H1 (cell line): ENCODE data around the gene GRIK4. TPM values are rescaled to one million over a fixed set of nuclear protein-coding genes. Genes with fewer than 3 reads are reported as not detected.

Source experiments
- CTCF ChIA-PET: fragments of 300-600 bp; sonication (Branson Sonifier 250); formaldehyde crosslinking; loops from one replicate; lab custom pipeline; 2021; ENCODE audit not compliant: partially characterized antibody; lab: Charles Lee
- POLR2A ChIA-PET: fragments of 300-600 bp; sonication (Branson Sonifier 250); formaldehyde crosslinking; loops from one replicate; lab custom pipeline; 2021; ENCODE audit warnings: inconsistent platforms; ENCODE audit not compliant: partially characterized antibody; lab: Charles Lee
- DNase-seq, 2 experiments: peaks; one replicate each; pipeline versions ENCODE4 v3.0.0 to v3.0.0-alpha.2; 2010 to 2022; ENCODE audit warnings: low spot score in 2 of 2, low read depth in 1 of 2, mixed read lengths in 1 of 2
- FAIRE-seq: peaks from 2 replicates; lab custom pipeline; 2011; peaks lifted over from hg19 to GRCh38; lab: Jason Lieb, UNC
- H2AFZ ChIP-seq: 2 replicates; pipeline ENCODE4 v1.8.1; 2012; ENCODE audit warnings: low read length, inconsistent platforms
- H2AK5ac ChIP-seq: 2 replicates; pipeline ENCODE4 v1.6.1; 2013; ENCODE audit warnings: low read depth, low read length
- H2BK120ac ChIP-seq: replicated peaks from 2 replicates; pipeline ENCODE3; 2013; ENCODE audit warnings: low read depth, low read length, inconsistent platforms
- H2BK12ac ChIP-seq: 2 replicates; pipeline ENCODE4 v1.6.1; 2013; ENCODE audit warnings: low read depth, low read length
- H2BK15ac ChIP-seq: 2 replicates; pipeline ENCODE4 v1.6.1; 2013; ENCODE audit warnings: low read length
- H2BK20ac ChIP-seq: 2 replicates; pipeline ENCODE4 v1.6.1; 2013; ENCODE audit warnings: low read length
- H2BK5ac ChIP-seq: 2 replicates; pipeline ENCODE4 v1.6.1; 2013; ENCODE audit warnings: low read depth, low read length
- H3K14ac ChIP-seq: 2 replicates; pipeline ENCODE4 v1.6.1; 2013; ENCODE audit warnings: inconsistent platforms; ENCODE audit not compliant: insufficient read length
- H3K18ac ChIP-seq: 2 replicates; pipeline ENCODE4 v1.6.1; 2013; ENCODE audit warnings: low read length; ENCODE audit errors: extremely low read depth
- H3K23ac ChIP-seq: 2 replicates; pipeline ENCODE4 v1.6.1; 2013; ENCODE audit warnings: inconsistent platforms; ENCODE audit not compliant: insufficient read length
- H3K23me2 ChIP-seq: 2 replicates; pipeline ENCODE4 v1.6.1; 2013; ENCODE audit warnings: low read depth, low read length
- H3K27ac ChIP-seq: 2 replicates; pipeline ENCODE4 v1.6.1; 2011; ENCODE audit warnings: low read depth, low read length, inconsistent platforms
- H3K27me3 ChIP-seq, 4 experiments: replicated peaks in 1 of 4; 1 replicate in 1 of 4; 2 replicates in 3 of 4; pipeline versions ENCODE4 v1.6.1 to v1.8.1; 2011 to 2013; ENCODE audit warnings: low read length in 3 of 4, mild to moderate bottlenecking in 3 of 4, inconsistent platforms in 2 of 4, mixed read lengths in 2 of 4, moderate library complexity in 1 of 4; ENCODE audit not compliant: control insufficient read depth in 3 of 4, insufficient read depth in 3 of 4; ENCODE audit errors: extremely low read depth in 1 of 4
- H3K36me3 ChIP-seq, 4 experiments: 2 replicates each; pipeline versions ENCODE4 v1.6.1 to v1.8.1; 2011 to 2013; ENCODE audit warnings: mild to moderate bottlenecking in 4 of 4, low read length in 3 of 4, moderate library complexity in 2 of 4, control low read depth in 1 of 4, inconsistent platforms in 1 of 4; ENCODE audit not compliant: insufficient read depth in 4 of 4, control insufficient read depth in 2 of 4
- H3K4ac ChIP-seq: replicated peaks from 2 replicates; pipeline ENCODE3; 2013; ENCODE audit warnings: low read length, low read depth, mixed read lengths, inconsistent platforms; ENCODE audit not compliant: insufficient read length
- H3K4me1 ChIP-seq, 4 experiments: replicated peaks in 1 of 4; 1 replicate in 1 of 4; 2 replicates in 3 of 4; pipeline versions ENCODE4 v1.6.1 to v1.8.1; 2011 to 2013; ENCODE audit warnings: low read length in 3 of 4, inconsistent platforms in 2 of 4, mixed read lengths in 1 of 4; ENCODE audit not compliant: insufficient read depth in 4 of 4, control insufficient read depth in 3 of 4
- H3K4me2 ChIP-seq, 2 experiments: 2 replicates each; pipeline versions ENCODE4 v1.6.1 to v1.8.1; 2011 to 2013; ENCODE audit warnings: low read depth in 2 of 2, low read length in 2 of 2, control low read depth in 1 of 2, inconsistent platforms in 1 of 2, mild to moderate bottlenecking in 1 of 2; ENCODE audit not compliant: insufficient read depth in 1 of 2
- H3K4me3 ChIP-seq, 4 experiments: fragments of 200-600, 300-600 bp in 1 of 4; sonication (generic), shearing (Covaris generic), sonication (Bioruptor Twin) in 1 of 4; 2 replicates each; pipeline versions ENCODE4 v1.5.1 to v1.8.1; 2011 to 2016; ENCODE audit warnings: low read length in 4 of 4, low read depth in 3 of 4, control low read depth in 2 of 4, inconsistent platforms in 2 of 4, mild to moderate bottlenecking in 2 of 4, mixed read lengths in 1 of 4, moderate library complexity in 1 of 4; ENCODE audit not compliant: insufficient read depth in 2 of 4; ENCODE audit errors: extremely low read depth in 1 of 4
- H3K56ac ChIP-seq: replicated peaks from 2 replicates; pipeline ENCODE3; 2013; ENCODE audit warnings: low read depth, mild to moderate bottlenecking, mixed read lengths, low read length, inconsistent platforms; ENCODE audit not compliant: insufficient read length
- H3K79me1 ChIP-seq: 2 replicates; pipeline ENCODE4 v1.6.1; 2013; ENCODE audit warnings: low read depth, low read length, control low read depth
- H3K79me2 ChIP-seq, 2 experiments: 2 replicates each; pipeline versions ENCODE4 v1.6.1 to v1.8.1; 2012 to 2013; ENCODE audit warnings: low read length in 2 of 2, mild to moderate bottlenecking in 2 of 2, inconsistent platforms in 1 of 2; ENCODE audit not compliant: insufficient read depth in 2 of 2, control insufficient read depth in 1 of 2
- H3K9ac ChIP-seq, 4 experiments: replicated peaks in 1 of 4; 1 replicate in 1 of 4; 2 replicates in 3 of 4; pipeline versions ENCODE4 v1.6.1 to v1.8.1; 2011 to 2013; ENCODE audit warnings: low read depth in 3 of 4, low read length in 3 of 4, control low read depth in 2 of 4, mild to moderate bottlenecking in 2 of 4, moderate library complexity in 2 of 4, inconsistent platforms in 1 of 4; ENCODE audit errors: extremely low read depth in 1 of 4
- H3K9me3 ChIP-seq, 2 experiments: 2 replicates each; pipeline versions ENCODE4 v1.6.1 to v1.8.1; 2012 to 2013; ENCODE audit warnings: mild to moderate bottlenecking in 2 of 2, moderate library complexity in 2 of 2, control low read depth in 1 of 2, inconsistent platforms in 1 of 2, low read depth in 1 of 2, low read length in 1 of 2, mixed read lengths in 1 of 2; ENCODE audit not compliant: insufficient read depth in 2 of 2
- H4K20me1 ChIP-seq, 2 experiments: replicated peaks in 1 of 2; 2 replicates each; pipeline versions ENCODE3 to v1.8.1; 2011 to 2013; ENCODE audit warnings: inconsistent platforms in 2 of 2, low read length in 2 of 2, mild to moderate bottlenecking in 1 of 2; ENCODE audit not compliant: insufficient read depth in 2 of 2, control insufficient read depth in 1 of 2
- H4K5ac ChIP-seq: 2 replicates; pipeline ENCODE4 v1.6.1; 2013; ENCODE audit warnings: low read length, low read depth, mixed read lengths, inconsistent platforms; ENCODE audit not compliant: insufficient read length
- H4K8ac ChIP-seq: 2 replicates; pipeline ENCODE4 v1.8.0; 2013; ENCODE audit warnings: mild to moderate bottlenecking, moderate library complexity, low read length, inconsistent platforms; ENCODE audit not compliant: insufficient read depth; ENCODE audit errors: extremely low read depth
- H4K91ac ChIP-seq: replicated peaks from 2 replicates; pipeline ENCODE3; 2013; ENCODE audit warnings: low read length, mixed read lengths, inconsistent platforms; ENCODE audit not compliant: insufficient read length
- POLR2AphosphoS5 ChIP-seq: IDR thresholded peaks from 2 replicates; pipeline ENCODE4 v1.6.1; 2011; ENCODE audit warnings: low read depth, low read length
- RAD21 ChIP-seq, 2 experiments: IDR thresholded peaks in 1 of 2; conservative IDR thresholded peaks in 1 of 2; 2 replicates each; pipeline ENCODE4 v1.6.1; 2011; ENCODE audit warnings: low read depth in 2 of 2, low read length in 2 of 2, improper control_type of control experiment in 1 of 2, inconsistent platforms in 1 of 2, mild to moderate bottlenecking in 1 of 2, moderate library complexity in 1 of 2
- WGBS, 2 experiments: shearing (Covaris generic) in 1 of 2; methylation state at CpG; one replicate each; pipeline versions ENCODE4 v1.1.6 to v1.1.7; 2013 to 2015; ENCODE audit warnings: low lambda C conversion rate in 2 of 2, mixed read lengths in 2 of 2, inconsistent platforms in 1 of 2, low coverage in 1 of 2, missing lambda C conversion rate in 1 of 2; ENCODE audit not compliant: insufficient replicate concordance in 2 of 2, insufficient coverage in 1 of 2, insufficient read length in 1 of 2; ENCODE audit errors: extremely low coverage in 1 of 2, missing lambda C conversion rate in 1 of 2; 5-methylcytosine and 5-hydroxymethylcytosine counted together
- polyA plus RNA-seq, 7 experiments: library from polyadenylated mRNA; depleted of rRNA in 3 of 7; stranded (reverse) in 5 of 7; unstranded in 2 of 7; fragments of >200 nt in 5 of 7; fragments of 200-250 nt in 2 of 7; gene quantifications; 1 replicate in 5 of 7; 2 replicates in 1 of 7; 4 replicates in 1 of 7; pipeline versions ENCODE4 v1.2.1 to v1.2.3, GENCODE V29; 2011 to 2013; ENCODE audit warnings: missing spikeins in 2 of 7, mixed read lengths in 2 of 7
- total RNA-seq: library from RNA; stranded (reverse); fragmentation: NEBNext Ultra II Directional; extraction: Animal tissue kit (Norgen Biotek cat#: 25700); gene quantifications from 2 replicates; pipeline ENCODE4 v1.2.1, GENCODE V29; 2021

Gene GRIK4
- total and polyA plus RNA-seq, 2 of the 8 experiments (the other 6 are each of a cell fraction or from before 2014, with no cell fraction given) = 1.2 to 2.9 TPM

- no peak overlapping the region for H2AK5ac ChIP-seq
- H4K5ac ChIP-seq = no peak overlapping the region
- H3K9ac ChIP-seq = no peak overlapping the region
- DNase-seq (no peak), FAIRE-seq (no peak)
- WGBS, 2 experiments = 89% methylated on average over 11 of the region's 11 CpGs; no CpG with 5 or more reads in 1 of the 2 experiments
- H2BK20ac ChIP-seq = no peak overlapping the region
- H3K23me2 ChIP-seq = no peaks in the 10 kb centered on the region; the same call in 1 of the 2 replicates
- no peak overlapping the region for H2BK12ac ChIP-seq
- H3K56ac ChIP-seq = no peak overlapping the region
- no peaks in the 10 kb centered on the region for H3K9me3 ChIP-seq
- H3K23ac ChIP-seq = no peak overlapping the region
- H3K14ac ChIP-seq = no peak overlapping the region
- no peaks in the 10 kb centered on the region; a peak in 2 of 7 replicates for H3K27me3 ChIP-seq
- no peak overlapping the region for H4K8ac ChIP-seq
- no peaks in the 10 kb centered on the region for H3K79me2 ChIP-seq
- no peak overlapping the region for H3K4me3 ChIP-seq
- H2BK15ac ChIP-seq = no peak overlapping the region
- no peaks in the 10 kb centered on the region for H3K36me3 ChIP-seq
- no peak overlapping the region for H3K4me2 ChIP-seq
- no peak overlapping the region for H2BK120ac ChIP-seq
- ChIA-PET POLR2A (no interaction called here), CTCF (interaction anchor here (0.9 to 19.6 kb wide), 7 partner anchors 16 to 86 kb away, joined by 3 to 300 read pairs (median 4); no protein-coding TSS in a partner anchor)
- H3K4ac ChIP-seq = no peak overlapping the region
- H3K27ac ChIP-seq = no peak overlapping the region
- no peaks in the 10 kb centered on the region for H3K79me1 ChIP-seq
- no peak overlapping the region for H4K91ac ChIP-seq
- H2BK5ac ChIP-seq = no peak overlapping the region
- H3K4me1 ChIP-seq = peaks cover 0 to 16% (median 6%) of the 10 kb centered on the region in 4 experiments; a peak in 6 of 7 replicates
- H2AFZ ChIP-seq = no peak overlapping the region
- H4K20me1 ChIP-seq = no peaks in the 10 kb centered on the region
- no peak overlapping the region for H3K18ac ChIP-seq
- TF ChIP-seq POLR2AphosphoS5 (no peak), RAD21 (IDR thresholded peaks at IDR 0.05 in 1 of 2, conservative IDR thresholded peaks at IDR 0.05 in 1 of 2; ENCODE audit: low read depth in 2 of 2, low read length in 2 of 2) (no peak)
These were observed 205.5 kb downstream of the GRIK4 start for GRCh38 chr11:120717042-120717441.
